Pancreas (tissue), 10 donors: Measurements from ENCODE around the gene TNFSF9. TPM values are rescaled to one million over a fixed set of nuclear protein-coding genes. Genes with fewer than 3 reads are reported as not detected.

Experiments used
- ATAC-seq, 4 donors: fragments of 200-7000 bp; cut with Tn5 transposase; one replicate each; pipeline versions ENCODE4 v1.8.0 to v1.9.1; 2020; ENCODE audit warnings: mild to moderate bottlenecking in 4 of 4, moderate library complexity in 4 of 4
- DNase-seq, 6 donors: peaks; one replicate each; pipeline ENCODE4 v3.0.0-alpha.2; 2020
- FAIRE-seq: peaks from 2 replicates; lab custom pipeline; 2012; peaks lifted over from hg19 to GRCh38; lab: Jason Lieb, UNC
- H3K27ac ChIP-seq, 4 donors: fragments of 200-600 bp; sonication (generic); 1 replicate in 3 of 4; 2 replicates in 1 of 4; pipeline versions ENCODE4 v1.5.0 to v1.8.0; 2020
- H3K27me3 ChIP-seq, 4 donors: fragments of 200-600 bp; one replicate each; pipeline ENCODE4 v1.8.0; 2021
- H3K36me3 ChIP-seq, 3 donors: fragments of 200-600 bp; sonication (generic) in 1 of 3; one replicate each; pipeline versions ENCODE4 v1.5.0 to v1.8.0; 2020 to 2021
- H3K4me1 ChIP-seq, 3 donors: fragments of 200-600 bp; one replicate each; pipeline ENCODE4 v1.8.0; 2021
- H3K4me3 ChIP-seq, 4 donors: fragments of 200-600 bp; sonication (generic) in 2 of 4; one replicate each; pipeline versions ENCODE4 v1.5.0 to v1.8.0; 2020 to 2021
- H3K9me3 ChIP-seq, 4 donors: fragments of 200-600 bp; one replicate each; pipeline ENCODE4 v1.8.0; 2021
- WGBS, 2 donors: extraction: QIAGEN DNeasy Blood & Tissue Kit; methylation state at CpG; one replicate each; pipeline ENCODE4 v1.1.7; 2013; 5-methylcytosine and 5-hydroxymethylcytosine counted together
- intact Hi-C, 3 donors: fragments of 100-400 bp; cut with DNase I; formaldehyde crosslinking; loops; one replicate each; pipeline versions ENCODE4 v1.11.1 to v1.14.2; 2022
- polyA plus RNA-seq, 2 donors: library from polyadenylated mRNA; stranded (reverse); fragments of 200-250 nt; gene quantifications; one replicate each; pipeline ENCODE4 v1.2.3, GENCODE V29; 2013
- total RNA-seq, 6 donors: library from RNA; stranded (reverse); fragmentation: NEBNext Ultra II Directional in 4 of 6; extraction: Animal tissue kit (Norgen Biotek cat#: 25700) in 4 of 6; gene quantifications; one replicate each; pipeline versions ENCODE4 v1.2.1 to v1.2.4, GENCODE V29; 2021 to 2023
- TF ChIP-seq, protein P1 (sequence below), 4 donors: fragments of 200-600 bp; sonication (generic) in 3 of 4; IDR thresholded peaks; one replicate each; pipeline versions ENCODE4 v1.5.0 to v1.8.0; 2021; ENCODE audit warnings: antibody characterized with exemption in 4 of 4
- donor health status: healthy with polysubstance abuse.
- donor health status: DM: no; HTN: no; CAD: no; lungs with moderate emphysema.
- donor health status: DM: no; HTN: no; CAD: no.
- donor health status: control.
- donor health status: control.
- donor health status: Bipolar disorder and iron deficiency.
- donor health status: DM: yes; HTN: yes; CAD: no.
- donor health status: DM: no; HTN: no; CAD: no.
- donor health status: DM: no; HTN: no; CAD: no.
- donor health status: DM: yes; HTN: yes; CAD: no.

The TNFSF9 gene
- total and polyA plus RNA-seq, 8 donors, result 0.12 to 1.1 (median 0.20) TPM; not detected in 4

DNA sequence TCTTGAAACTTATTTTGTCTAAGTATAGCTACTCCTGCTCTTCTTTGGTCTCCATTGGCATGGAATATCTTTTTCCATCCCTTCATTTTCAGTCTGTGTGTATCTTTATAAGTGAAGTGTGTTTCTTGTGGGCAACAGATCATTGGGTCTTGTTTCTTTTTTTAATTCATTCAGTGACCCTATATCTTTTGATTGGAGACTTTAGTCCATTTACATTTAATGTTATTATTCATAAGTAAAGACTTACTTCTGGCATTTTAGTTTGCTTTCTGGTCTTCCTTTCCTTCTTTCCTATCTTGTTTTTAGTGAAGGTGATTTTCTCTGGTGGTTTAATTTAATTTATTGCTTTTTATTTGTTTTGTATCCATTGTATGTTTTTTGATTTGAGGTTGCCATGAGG is 40.3 kb downstream of the TNFSF9 start:
- ATAC-seq (no peak), DNase-seq (no peak), FAIRE-seq (no peak)
- Histone ChIP-seq H3K4me3 (no peak overlapping the region), H3K9me3 (no peaks in the 10 kb centered on the region), H3K36me3 (no peaks in the 10 kb centered on the region), H3K4me1 (no peaks in the 10 kb centered on the region), H3K27ac (no peak overlapping the region), H3K27me3 (peaks cover 0 to 7% (median 0%) of the 10 kb centered on the region in 4 donors)
- TF ChIP-seq, protein P1, sequence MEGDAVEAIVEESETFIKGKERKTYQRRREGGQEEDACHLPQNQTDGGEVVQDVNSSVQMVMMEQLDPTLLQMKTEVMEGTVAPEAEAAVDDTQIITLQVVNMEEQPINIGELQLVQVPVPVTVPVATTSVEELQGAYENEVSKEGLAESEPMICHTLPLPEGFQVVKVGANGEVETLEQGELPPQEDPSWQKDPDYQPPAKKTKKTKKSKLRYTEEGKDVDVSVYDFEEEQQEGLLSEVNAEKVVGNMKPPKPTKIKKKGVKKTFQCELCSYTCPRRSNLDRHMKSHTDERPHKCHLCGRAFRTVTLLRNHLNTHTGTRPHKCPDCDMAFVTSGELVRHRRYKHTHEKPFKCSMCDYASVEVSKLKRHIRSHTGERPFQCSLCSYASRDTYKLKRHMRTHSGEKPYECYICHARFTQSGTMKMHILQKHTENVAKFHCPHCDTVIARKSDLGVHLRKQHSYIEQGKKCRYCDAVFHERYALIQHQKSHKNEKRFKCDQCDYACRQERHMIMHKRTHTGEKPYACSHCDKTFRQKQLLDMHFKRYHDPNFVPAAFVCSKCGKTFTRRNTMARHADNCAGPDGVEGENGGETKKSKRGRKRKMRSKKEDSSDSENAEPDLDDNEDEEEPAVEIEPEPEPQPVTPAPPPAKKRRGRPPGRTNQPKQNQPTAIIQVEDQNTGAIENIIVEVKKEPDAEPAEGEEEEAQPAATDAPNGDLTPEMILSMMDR (IDR thresholded peaks at IDR 0.05), result no peak
- intact Hi-C loops, result no loop called here

DNA sequence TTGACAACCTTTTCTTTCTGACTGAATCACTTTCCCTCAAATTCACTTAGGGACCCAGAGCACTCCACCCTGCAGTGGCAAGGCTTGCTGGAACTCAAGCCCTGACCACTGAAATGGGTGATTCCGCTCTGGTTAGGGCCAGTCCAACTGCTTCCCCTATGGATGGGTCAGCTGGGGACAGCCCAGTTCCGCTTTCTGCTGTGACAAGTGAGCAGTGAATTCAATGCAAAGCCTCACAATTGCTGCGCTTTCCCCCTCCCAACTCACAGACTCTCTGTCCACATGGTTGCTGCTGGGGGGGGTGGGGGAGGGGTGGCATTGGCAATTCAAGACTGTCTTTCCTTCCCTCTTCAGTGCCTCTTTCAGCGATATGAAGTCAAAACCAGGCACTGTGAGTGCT is 41.4 kb downstream of the TNFSF9 start:
- TF ChIP-seq, protein P1 (IDR thresholded peaks at IDR 0.05), result no peak
- ATAC-seq (peak in 2 of 4 donors; percentile 38 to 73), DNase-seq (peak in 1 of 6 donors; percentile 34), FAIRE-seq (no peak)
- Histone ChIP-seq H3K27ac (no peak overlapping the region), H3K36me3 (no peaks in the 10 kb centered on the region), H3K9me3 (no peaks in the 10 kb centered on the region), H3K27me3 (peaks cover 0 to 7% (median 0%) of the 10 kb centered on the region in 4 donors), H3K4me1 (no peaks in the 10 kb centered on the region), H3K4me3 (no peak overlapping the region)
- 42 to 51% methylated on average over 4 of the region's 4 CpGs for WGBS, 2 donors
- intact Hi-C loops, result no loop called here

DNA sequence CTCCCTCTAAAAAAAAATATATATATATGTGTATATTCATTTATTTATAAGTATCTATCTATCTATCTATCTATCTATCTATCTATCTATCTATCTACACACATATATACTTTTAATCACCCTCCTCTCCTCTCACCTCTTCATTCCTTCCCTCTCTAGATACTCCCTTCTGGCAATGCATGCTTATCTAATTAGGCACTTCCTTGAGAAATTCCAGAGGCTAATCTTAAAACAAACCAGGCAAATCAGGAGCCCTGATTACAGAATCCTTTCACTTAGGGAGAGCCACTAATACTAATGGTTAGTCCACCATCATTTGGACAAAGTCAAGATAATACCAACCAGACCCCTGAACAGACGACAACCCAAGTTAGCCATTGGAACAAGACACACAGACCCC is 42.5 kb downstream of the TNFSF9 start:
- no peak overlapping the region for H3K27ac ChIP-seq
- TF ChIP-seq, protein P1 (IDR thresholded peaks at IDR 0.05), result no peak
- H3K4me1 ChIP-seq, result no peaks in the 10 kb centered on the region
- no peaks in the 10 kb centered on the region for H3K9me3 ChIP-seq
- FAIRE-seq, result no peak
- WGBS, 2 donors, result 25 to 36% methylated on average over 1 of the region's 1 CpG
- H3K27me3 ChIP-seq, result peaks cover 0 to 7% (median 0%) of the 10 kb centered on the region in 4 donors
- intact Hi-C loops, result no loop called here
- no peak for DNase-seq
- H3K36me3 ChIP-seq, result no peaks in the 10 kb centered on the region
- ATAC-seq, result no peak
- H3K4me3 ChIP-seq, result no peak overlapping the region

DNA sequence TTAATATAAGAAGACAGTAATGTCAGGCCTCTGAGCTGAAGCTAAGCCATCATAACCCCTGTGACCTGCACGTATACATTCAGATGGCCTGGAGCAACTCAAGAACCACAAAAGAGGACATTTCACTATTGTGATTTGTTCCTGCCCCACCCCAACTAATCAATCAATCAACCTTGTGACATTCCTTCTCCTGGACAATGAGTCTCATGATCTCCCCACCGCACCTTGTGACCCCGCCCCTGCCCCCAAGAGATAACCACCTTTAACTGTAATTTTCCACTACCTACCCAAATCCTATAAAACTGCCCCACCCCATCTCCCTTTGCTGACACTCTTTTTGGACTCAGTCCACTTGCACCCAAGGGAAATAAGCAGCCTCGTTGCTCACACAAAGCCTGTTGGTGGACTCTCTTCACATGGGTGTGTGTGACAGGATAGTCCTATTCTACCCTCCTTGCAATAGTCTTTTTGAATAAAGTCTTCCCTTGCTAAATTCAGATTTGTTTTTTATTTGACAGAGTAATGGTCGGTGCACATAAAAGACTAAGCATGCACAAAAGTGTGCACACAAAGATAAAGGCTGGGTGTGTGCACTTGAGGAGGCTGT is 46.1 kb downstream of the TNFSF9 start:
- Histone ChIP-seq H3K27me3 (peaks cover 0 to 7% (median 0%) of the 10 kb centered on the region in 4 donors), H3K36me3 (no peaks in the 10 kb centered on the region), H3K9me3 (no peaks in the 10 kb centered on the region), H3K4me1 (no peaks in the 10 kb centered on the region), H3K4me3 (no peak overlapping the region), H3K27ac (no peak overlapping the region)
- FAIRE-seq, result no peak
- no peak for DNase-seq
- WGBS, 2 donors, result 51 to 55% methylated on average over 5 of the region's 5 CpGs
- TF ChIP-seq, protein P1 (IDR thresholded peaks at IDR 0.05), result no peak
- intact Hi-C loops, result no loop called here
- no peak for ATAC-seq

DNA sequence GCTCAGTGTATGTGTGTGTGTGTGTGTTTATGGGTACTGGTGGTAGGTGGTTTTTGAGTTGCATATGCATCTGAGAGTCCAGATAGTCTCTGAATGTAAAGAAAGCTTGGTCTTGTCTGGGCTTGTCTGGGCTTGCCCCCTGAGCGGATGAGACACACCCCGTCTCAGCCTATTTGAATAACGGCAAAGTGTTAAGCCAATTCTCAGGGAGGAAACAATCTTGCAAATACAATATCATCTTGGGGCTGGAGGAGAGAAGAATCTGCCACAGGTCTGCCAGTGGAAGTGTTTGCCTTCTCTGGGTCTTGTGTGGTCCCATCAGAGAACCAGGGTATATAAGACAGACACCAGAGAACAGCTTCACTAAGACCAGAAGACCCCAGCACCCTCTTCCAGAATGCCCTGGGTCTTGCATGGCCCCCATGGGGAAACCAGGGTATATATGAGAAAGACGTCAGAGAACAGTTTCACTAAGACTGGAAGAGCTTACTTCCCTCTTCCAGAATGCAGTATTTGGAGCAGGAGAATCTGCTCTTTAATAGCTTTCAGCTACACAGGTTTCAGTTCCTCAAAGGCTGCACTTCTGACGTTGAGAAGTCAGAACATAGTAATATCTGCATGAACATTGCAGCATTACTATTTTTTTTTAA is 46.8 kb downstream of the TNFSF9 start:
- peak in 2 of 4 donors; percentile 67 to 80 for ATAC-seq
- no peak for FAIRE-seq
- DNase-seq, result no peak
- no peak overlapping the region for H3K4me3 ChIP-seq
- H3K4me1 ChIP-seq, result no peaks in the 10 kb centered on the region
- intact Hi-C loops, result no loop called here
- WGBS, 2 donors, result 60 to 76% methylated on average over 5 of the region's 5 CpGs
- TF ChIP-seq, protein P1 (IDR thresholded peaks at IDR 0.05), result no peak
- no peak overlapping the region for H3K27ac ChIP-seq
- H3K27me3 ChIP-seq, result peaks cover 0 to under 1% (median 0%) of the 10 kb centered on the region in 4 donors
- H3K9me3 ChIP-seq, result no peaks in the 10 kb centered on the region
- no peaks in the 10 kb centered on the region for H3K36me3 ChIP-seq
